Rectal smooth muscle tissue (tissue), 1 donor: ENCODE results near the gene KCNK7.

Experiments used
- H3K27ac ChIP-seq: one replicate; pipeline ENCODE4 v1.7.0; 2013; ENCODE audit warnings: low read depth, low read length, inconsistent platforms
- H3K27me3 ChIP-seq: one replicate; pipeline ENCODE4 v1.7.0; 2013; ENCODE audit warnings: low read length; ENCODE audit not compliant: control insufficient read depth, insufficient read depth
- H3K36me3 ChIP-seq: one replicate; pipeline ENCODE4 v1.7.0; 2013; ENCODE audit warnings: low read length; ENCODE audit not compliant: control insufficient read depth, insufficient read depth
- H3K4me1 ChIP-seq: one replicate; pipeline ENCODE4 v1.7.0; 2013; ENCODE audit warnings: low read length; ENCODE audit not compliant: control insufficient read depth, insufficient read depth
- H3K4me3 ChIP-seq: one replicate; pipeline ENCODE4 v1.7.0; 2013; ENCODE audit warnings: low read length
- H3K9ac ChIP-seq: one replicate; pipeline ENCODE4 v1.7.0; 2013; ENCODE audit warnings: low read length

KCNK7 gene

GRCh38 chr11:65623177-65623576, 27.6 kb upstream of the KCNK7 start:
- no peak overlapping the region for H3K9ac ChIP-seq
- no peaks in the 10 kb centered on the region for H3K27me3 ChIP-seq
- H3K36me3 ChIP-seq, result peaks cover 61% of the 10 kb centered on the region
- H3K27ac ChIP-seq, result no peak overlapping the region
- no peak overlapping the region for H3K4me3 ChIP-seq
- H3K4me1 ChIP-seq, result no peaks in the 10 kb centered on the region

- Histone ChIP-seq H3K36me3 (peaks cover 59% of the 10 kb centered on the region), H3K27me3 (no peaks in the 10 kb centered on the region), H3K4me1 (peaks cover 1% of the 10 kb centered on the region), H3K4me3 (no peak overlapping the region), H3K27ac (no peak overlapping the region), H3K9ac (no peak overlapping the region)
Measured at GRCh38 chr11:65622011-65622410, 26.4 kb upstream of the KCNK7 start.

- H3K27ac ChIP-seq, result no peak overlapping the region
Measured at GRCh38 chr11:65621460-65621859, 25.9 kb upstream of the KCNK7 start.

GRCh38 chr11:65620666-65621065, 25.1 kb upstream of the KCNK7 start:
- Histone ChIP-seq H3K36me3 (peaks cover 51% of the 10 kb centered on the region), H3K9ac (no peak overlapping the region), H3K27ac (no peak overlapping the region), H3K4me3 (no peak overlapping the region), H3K27me3 (no peaks in the 10 kb centered on the region), H3K4me1 (peaks cover 9% of the 10 kb centered on the region)

More at GRCh38 chr11:65621460-65621859, 25.9 kb upstream of the KCNK7 start:
- no peak overlapping the region for H3K9ac ChIP-seq
- peaks cover 53% of the 10 kb centered on the region for H3K36me3 ChIP-seq
- H3K27me3 ChIP-seq, result no peaks in the 10 kb centered on the region
- H3K4me3 ChIP-seq, result no peak overlapping the region
- H3K4me1 ChIP-seq, result peaks cover 7% of the 10 kb centered on the region

- no peak overlapping the region for H3K27ac ChIP-seq
- H3K4me1 ChIP-seq, result peaks cover 9% of the 10 kb centered on the region
- no peak overlapping the region for H3K4me3 ChIP-seq
- H3K36me3 ChIP-seq, result peaks cover 42% of the 10 kb centered on the region
- H3K9ac ChIP-seq, result no peak overlapping the region
- H3K27me3 ChIP-seq, result no peaks in the 10 kb centered on the region
Measured at GRCh38 chr11:65619281-65619928, 23.8 kb upstream of the KCNK7 start.

- H3K4me3 ChIP-seq, result no peak overlapping the region
- H3K36me3 ChIP-seq, result peaks cover 40% of the 10 kb centered on the region
- no peaks in the 10 kb centered on the region for H3K27me3 ChIP-seq
Measured at GRCh38 chr11:65618763-65619162, 23.2 kb upstream of the KCNK7 start.

GRCh38 chr11:65617990-65618751, 22.6 kb upstream of the KCNK7 start:
- peaks cover 40% of the 10 kb centered on the region for H3K36me3 ChIP-seq
- H3K9ac ChIP-seq, result no peak overlapping the region
- H3K27me3 ChIP-seq, result no peaks in the 10 kb centered on the region
- no peak overlapping the region for H3K4me3 ChIP-seq
- H3K4me1 ChIP-seq, result peaks cover 9% of the 10 kb centered on the region
- H3K27ac ChIP-seq, result no peak overlapping the region

More at GRCh38 chr11:65618763-65619162, 23.2 kb upstream of the KCNK7 start:
- no peak overlapping the region for H3K27ac ChIP-seq
- no peak overlapping the region for H3K9ac ChIP-seq
- H3K4me1 ChIP-seq, result peaks cover 9% of the 10 kb centered on the region

- H3K4me1 ChIP-seq, result peaks cover 15% of the 10 kb centered on the region
- H3K27me3 ChIP-seq, result no peaks in the 10 kb centered on the region
- peak overlapping the region; percentile 71 for H3K4me3 ChIP-seq
- H3K9ac ChIP-seq, result no peak overlapping the region
- H3K36me3 ChIP-seq, result peaks cover 42% of the 10 kb centered on the region
- no peak overlapping the region for H3K27ac ChIP-seq
Measured at GRCh38 chr11:65617136-65617850, 21.7 kb upstream of the KCNK7 start.

- Histone ChIP-seq H3K27me3 (no peaks in the 10 kb centered on the region), H3K27ac (peak overlapping the region; percentile 92), H3K9ac (peak overlapping the region; percentile 40), H3K36me3 (peaks cover 39% of the 10 kb centered on the region), H3K4me3 (peak overlapping the region; percentile 71), H3K4me1 (peaks cover 15% of the 10 kb centered on the region)
Measured at GRCh38 chr11:65616575-65617001, 21.0 kb upstream of the KCNK7 start.

GRCh38 chr11:65615950-65616574, 20.5 kb upstream of the KCNK7 start:
- Histone ChIP-seq H3K9ac (peak overlapping the region; percentile 60), H3K27me3 (no peaks in the 10 kb centered on the region), H3K4me3 (peak overlapping the region; percentile 71), H3K36me3 (peaks cover 39% of the 10 kb centered on the region), H3K4me1 (peaks cover 15% of the 10 kb centered on the region), H3K27ac (peak overlapping the region; percentile 92)

GRCh38 chr11:65615229-65615949, 19.8 kb upstream of the KCNK7 start, which contains the start of gene PCNX3:
Gene PCNX3, plus strand, starts transcription at chr11:65615776. Its CDS starts 536 bp downstream, at chr11:65616312.
- Histone ChIP-seq H3K27ac (peak within 1 kb of the TSS; percentile 92), H3K9ac (peak within 1 kb of the TSS; percentile 89), H3K27me3 (no peaks in the 10 kb centered on the region), H3K36me3 (peaks cover 33% of the 10 kb centered on the region), H3K4me3 (peak within 1 kb of the TSS; percentile 96), H3K4me1 (peaks cover 15% of the 10 kb centered on the region)
